CD4-positive, alpha-beta T cell treated with Interleukin-6 for 4 hours (primary cell): ENCODE measurements around the gene CABP7.

Experiments used
- DNase-seq: peaks from one replicate; pipeline ENCODE4 v3.0.0-alpha.2; 2020; ENCODE audit warnings: mixed read lengths

Gene CABP7

GRCh38 chr22:29719899-29720645, at the start of gene CABP7:
Gene CABP7, plus strand, starts transcription at chr22:29720003. Its CDS starts 422 bp downstream, at chr22:29720425.
- no peak for DNase-seq

- DNase-seq = no peak
These were observed 49.2 kb upstream of the CABP7 start for GRCh38 chr22:29670626-29671025.

- DNase-seq = no peak
These were observed 46.3 kb upstream of the CABP7 start for GRCh38 chr22:29673361-29674066.

GRCh38 chr22:29674121-29674520, 45.7 kb upstream of the CABP7 start:
- DNase-seq = no peak

- no peak for DNase-seq
These were observed 40.5 kb upstream of the CABP7 start for GRCh38 chr22:29679316-29679715.

GRCh38 chr22:29683536-29683935, 36.3 kb upstream of the CABP7 start:
- no peak for DNase-seq

GRCh38 chr22:29684244-29684643, 35.6 kb upstream of the CABP7 start:
- no peak for DNase-seq

- no peak for DNase-seq
These were observed 30.5 kb upstream of the CABP7 start for GRCh38 chr22:29689206-29689879.

- DNase-seq = peak; percentile 43
These were observed 30.0 kb upstream of the CABP7 start for GRCh38 chr22:29689880-29690213.

- DNase-seq = no peak
These were observed 29.3 kb upstream of the CABP7 start for GRCh38 chr22:29690476-29690875.

GRCh38 chr22:29691636-29692326, 28.0 kb upstream of the CABP7 start:
- no peak for DNase-seq

- DNase-seq = no peak
These were observed 27.5 kb upstream of the CABP7 start for GRCh38 chr22:29692327-29692640.

GRCh38 chr22:29693161-29693560, 26.6 kb upstream of the CABP7 start:
- DNase-seq = no peak

- no peak for DNase-seq
These were observed 26.1 kb upstream of the CABP7 start for GRCh38 chr22:29693671-29694070.

GRCh38 chr22:29695129-29695926, 24.5 kb upstream of the CABP7 start:
- no peak for DNase-seq

- DNase-seq = no peak
These were observed 21.8 kb upstream of the CABP7 start for GRCh38 chr22:29697853-29698598.

GRCh38 chr22:29700206-29700899, 19.4 kb upstream of the CABP7 start:
- no peak for DNase-seq

GRCh38 chr22:29700900-29701154, 19.0 kb upstream of the CABP7 start:
- no peak for DNase-seq

- peak; percentile 13 for DNase-seq
These were observed 18.4 kb upstream of the CABP7 start for GRCh38 chr22:29701155-29701999.
